Adrenal gland (tissue), 12 donors: ENCODE results near the gene PAEP. TPM values are rescaled to one million over a fixed set of nuclear protein-coding genes. Genes with fewer than 3 reads are reported as not detected.

Experiments used
- DNase-seq, 7 donors: peaks; one replicate each; pipeline ENCODE4 v3.0.0-alpha.2; 2019 to 2020
- H3K27ac ChIP-seq, 5 donors: fragments of 200-600 bp; sonication (generic) in 4 of 5; 1 replicate in 3 of 5; 2 replicates in 2 of 5; pipeline versions ENCODE4 v1.5.1 to v1.8.0; 2016 to 2020; ENCODE audit warnings: mild to moderate bottlenecking in 1 of 5
- H3K27me3 ChIP-seq: fragments of 200-600 bp; 2 replicates; pipeline ENCODE4 v1.8.0; 2021
- H3K36me3 ChIP-seq, 2 donors: fragments of 200-600 bp; replicated peaks in 1 of 2; 1 replicate in 1 of 2; 2 replicates in 1 of 2; pipeline versions ENCODE4 v1.5.1 to v1.8.0; 2018 to 2022
- H3K4me1 ChIP-seq, 2 donors: fragments of 200-600 bp; replicated peaks in 1 of 2; 1 replicate in 1 of 2; 2 replicates in 1 of 2; pipeline versions ENCODE4 v1.5.1 to v1.8.0; 2018 to 2021
- H3K4me3 ChIP-seq, 4 donors: fragments of 200-600 bp; sonication (generic) in 3 of 4; one replicate each; pipeline ENCODE4 v1.5.1; 2016 to 2018
- H3K9me3 ChIP-seq, 3 donors: fragments of 200-600 bp; sonication (generic) in 1 of 3; replicated peaks in 1 of 3; 1 replicate in 2 of 3; 2 replicates in 1 of 3; pipeline versions ENCODE4 v1.5.1 to v1.8.0; 2016 to 2021
- POLR2A ChIP-seq, 2 donors: fragments of 450-650 bp; IDR thresholded peaks; one replicate each; pipeline ENCODE4 v1.6.1; 2017; ENCODE audit warnings: antibody characterized with exemption in 2 of 2, mild to moderate bottlenecking in 2 of 2, moderate library complexity in 1 of 2
- WGBS, 4 donors: extraction: QIAGEN DNeasy Blood & Tissue Kit in 2 of 4; methylation state at CpG; one replicate each; pipeline versions ENCODE4 v1.1.5 to v1.1.7; 2013 to 2017; 5-methylcytosine and 5-hydroxymethylcytosine counted together
- intact Hi-C, 2 donors: fragments of 100-400 bp; cut with DNase I; formaldehyde crosslinking; loops; one replicate each; pipeline versions ENCODE4 v1.14.1 to v1.15.0; 2022 to 2023
- polyA plus RNA-seq, 3 donors: library from polyadenylated mRNA; stranded (reverse); fragments of 200-250 nt in 2 of 3; fragments of 350-450 nt in 1 of 3; fragmentation: Illumina TruSeq in 1 of 3; extraction: RNeasy Lipid Tissue Mini Kit (QIAGEN cat#74804) in 1 of 3; gene quantifications; one replicate each; pipeline ENCODE4 v1.2.3, GENCODE V29; 2013 to 2014
- total RNA-seq, 9 donors: library from RNA; depleted of rRNA in 4 of 9; stranded (reverse); fragments of >200 nt in 4 of 9; fragments of 120-200 nt in 1 of 9; fragmentation: NEBNext Ultra II Directional in 1 of 9; extraction: Animal tissue kit (Norgen Biotek cat#: 25700) in 1 of 9; gene quantifications; one replicate each; pipeline versions ENCODE4 v1.1.0 to v1.2.4, GENCODE V29; 2013 to 2023
- TF ChIP-seq, protein P1 (sequence below), 6 experiments: fragments of 450-650 bp in 4 of 6; fragments of 200-600 bp in 2 of 6; sonication (generic) in 1 of 6; IDR thresholded peaks; 1 replicate in 5 of 6; 2 replicates in 1 of 6; pipeline versions ENCODE4 v1.5.1 to v1.8.0; 2016 to 2021; ENCODE audit warnings: antibody characterized with exemption in 6 of 6, mild to moderate bottlenecking in 2 of 6, moderate library complexity in 1 of 6
- donor health status: healthy with polysubstance abuse.
- donor health status: Bipolar disorder and iron deficiency.
- donor health status: DM: yes; HTN: yes; CAD: no.
- donor health status: DM: no; HTN: no; CAD: no.
- donor health status: DM: no; HTN: no; CAD: no.
- donor health status: DM: yes; HTN: yes; CAD: no.

Gene PAEP
- total and polyA plus RNA-seq, 12 donors = 0.17 TPM; not detected in 11

DNA sequence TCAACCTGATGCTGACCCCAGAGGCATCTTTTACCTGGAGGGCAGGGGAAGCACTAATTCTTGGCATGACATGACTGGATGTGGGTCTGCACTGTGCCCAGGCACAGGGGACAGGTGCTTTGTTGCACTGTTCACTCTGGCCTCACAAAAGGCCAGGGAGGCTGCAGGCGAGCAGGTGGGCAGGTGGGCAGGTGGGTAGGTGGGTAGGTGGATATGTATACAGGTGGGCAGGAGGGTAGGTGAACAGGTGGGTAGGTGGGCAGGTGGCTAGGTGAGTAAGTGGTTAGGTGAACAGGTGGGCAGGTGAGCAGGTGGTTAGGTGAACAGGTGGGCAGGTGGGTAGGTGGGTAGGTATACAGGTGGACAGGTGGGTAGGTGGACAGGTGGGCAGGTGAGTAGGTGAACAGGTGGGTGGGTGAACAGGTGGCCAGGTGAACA is 1.5 kb downstream of the PAEP start:
- no peaks in the 10 kb centered on the region for H3K4me1 ChIP-seq
- H3K36me3 ChIP-seq = no peaks in the 10 kb centered on the region
- no peak for DNase-seq
- intact Hi-C loops = no loop called here
- no peak overlapping the region for H3K4me3 ChIP-seq
- no peak overlapping the region for H3K27ac ChIP-seq
- no peaks in the 10 kb centered on the region for H3K9me3 ChIP-seq
- TF ChIP-seq, protein P1, sequence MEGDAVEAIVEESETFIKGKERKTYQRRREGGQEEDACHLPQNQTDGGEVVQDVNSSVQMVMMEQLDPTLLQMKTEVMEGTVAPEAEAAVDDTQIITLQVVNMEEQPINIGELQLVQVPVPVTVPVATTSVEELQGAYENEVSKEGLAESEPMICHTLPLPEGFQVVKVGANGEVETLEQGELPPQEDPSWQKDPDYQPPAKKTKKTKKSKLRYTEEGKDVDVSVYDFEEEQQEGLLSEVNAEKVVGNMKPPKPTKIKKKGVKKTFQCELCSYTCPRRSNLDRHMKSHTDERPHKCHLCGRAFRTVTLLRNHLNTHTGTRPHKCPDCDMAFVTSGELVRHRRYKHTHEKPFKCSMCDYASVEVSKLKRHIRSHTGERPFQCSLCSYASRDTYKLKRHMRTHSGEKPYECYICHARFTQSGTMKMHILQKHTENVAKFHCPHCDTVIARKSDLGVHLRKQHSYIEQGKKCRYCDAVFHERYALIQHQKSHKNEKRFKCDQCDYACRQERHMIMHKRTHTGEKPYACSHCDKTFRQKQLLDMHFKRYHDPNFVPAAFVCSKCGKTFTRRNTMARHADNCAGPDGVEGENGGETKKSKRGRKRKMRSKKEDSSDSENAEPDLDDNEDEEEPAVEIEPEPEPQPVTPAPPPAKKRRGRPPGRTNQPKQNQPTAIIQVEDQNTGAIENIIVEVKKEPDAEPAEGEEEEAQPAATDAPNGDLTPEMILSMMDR (IDR thresholded peaks at IDR 0.05) = no peak
- no peak for TF ChIP-seq POLR2A (IDR thresholded peaks at IDR 0.05)
- WGBS, 4 donors = 74 to 100% (median 83%) methylated on average over 1 of the region's 1 CpG
- peaks cover 6% of the 10 kb centered on the region for H3K27me3 ChIP-seq

DNA sequence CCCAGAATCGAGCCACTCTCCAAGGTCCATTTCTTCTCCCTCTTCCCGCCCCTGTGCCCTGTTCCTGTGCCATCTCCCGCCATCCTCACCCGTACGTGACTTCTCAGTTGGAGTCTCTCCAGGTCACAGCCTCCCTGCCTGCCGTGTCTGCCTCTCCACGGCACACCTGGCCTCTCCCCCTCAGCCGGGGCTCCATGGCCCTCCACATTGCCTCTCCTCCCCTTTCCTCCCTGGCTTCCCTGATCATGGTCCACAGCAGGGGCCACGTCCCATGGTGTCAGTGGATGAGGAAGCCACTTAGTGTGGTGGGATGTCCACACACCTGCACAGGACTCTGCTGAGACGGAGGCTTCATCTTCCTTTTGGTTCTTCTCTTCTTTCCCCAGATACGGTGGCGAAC is 2.3 kb downstream of the PAEP start:
- no peak for DNase-seq
- TF ChIP-seq, protein P1 (IDR thresholded peaks at IDR 0.05) = no peak
- no peak for TF ChIP-seq POLR2A (IDR thresholded peaks at IDR 0.05)
- Histone ChIP-seq H3K36me3 (no peaks in the 10 kb centered on the region), H3K4me1 (no peaks in the 10 kb centered on the region), H3K27ac (no peak overlapping the region), H3K4me3 (no peak overlapping the region), H3K27me3 (peaks cover 6% of the 10 kb centered on the region), H3K9me3 (no peaks in the 10 kb centered on the region)
- intact Hi-C loops = no loop called here
- 80 to 88% (median 81%) methylated on average over 12 of the region's 12 CpGs for WGBS, 4 donors

DNA sequence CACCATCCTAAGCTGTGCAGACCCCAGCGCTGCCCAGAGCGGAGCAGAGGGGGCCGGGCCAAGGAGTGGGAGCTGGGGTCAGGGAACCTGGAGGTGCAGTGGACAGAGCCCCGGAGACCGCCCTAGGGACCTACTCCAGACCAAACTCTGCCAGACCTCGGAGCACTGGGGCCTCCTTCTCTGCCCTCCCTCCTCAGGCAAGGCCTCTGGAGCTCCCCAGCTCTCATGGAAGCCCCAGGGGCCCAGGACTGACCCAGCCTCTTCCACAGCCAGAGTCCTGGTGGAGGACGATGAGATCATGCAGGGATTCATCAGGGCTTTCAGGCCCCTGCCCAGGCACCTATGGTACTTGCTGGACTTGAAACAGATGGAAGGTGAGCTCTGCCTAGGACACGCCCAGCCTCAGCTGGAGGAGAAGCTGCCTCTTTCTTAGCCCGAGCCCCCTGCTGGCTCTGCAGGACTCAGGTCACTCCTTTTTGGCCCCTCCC is 3.6 kb downstream of the PAEP start:
- WGBS, 4 donors = 76 to 87% (median 80%) methylated on average over 8 to 9 of the region's 9 CpGs
- Histone ChIP-seq H3K4me1 (no peaks in the 10 kb centered on the region), H3K27ac (no peak overlapping the region), H3K4me3 (no peak overlapping the region), H3K36me3 (no peaks in the 10 kb centered on the region), H3K27me3 (peaks cover 6% of the 10 kb centered on the region), H3K9me3 (no peaks in the 10 kb centered on the region)
- TF ChIP-seq POLR2A (IDR thresholded peaks at IDR 0.05) = no peak
- TF ChIP-seq, protein P1 (IDR thresholded peaks at IDR 0.05) = no peak
- intact Hi-C loops = no loop called here
- DNase-seq = no peak

DNA sequence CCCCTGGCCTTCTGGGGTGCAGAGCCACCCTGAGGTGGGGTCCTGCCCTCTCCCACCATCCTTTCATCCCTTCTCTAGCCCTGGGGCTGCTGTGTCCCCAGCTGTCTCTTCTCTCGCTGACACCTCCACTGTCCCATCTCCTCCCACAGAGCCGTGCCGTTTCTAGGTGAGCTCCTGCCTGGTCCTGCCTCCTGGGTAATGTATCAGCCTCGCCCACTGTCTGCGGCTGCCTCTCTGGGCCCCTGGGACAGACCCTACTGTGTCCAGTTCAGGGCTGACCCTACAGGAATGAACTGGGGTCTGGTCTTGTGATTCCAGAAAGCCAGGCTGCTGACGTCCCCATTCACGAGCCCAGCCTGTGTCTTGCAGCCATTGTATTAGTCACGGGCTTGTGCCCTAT is 4.1 kb downstream of the PAEP start:
- intact Hi-C loops = no loop called here

More for the DNA sequence above, 4.1 kb downstream of the PAEP start:
- Histone ChIP-seq H3K4me3 (no peak overlapping the region), H3K4me1 (no peaks in the 10 kb centered on the region), H3K36me3 (no peaks in the 10 kb centered on the region), H3K27ac (no peak overlapping the region), H3K9me3 (no peaks in the 10 kb centered on the region), H3K27me3 (peaks cover 6% of the 10 kb centered on the region)
- no peak for TF ChIP-seq POLR2A (IDR thresholded peaks at IDR 0.05)
- TF ChIP-seq, protein P1 (IDR thresholded peaks at IDR 0.05) = no peak
- WGBS, 4 donors = 70 to 75% (median 72%) methylated on average over 6 to 8 of the region's 8 CpGs
- DNase-seq = no peak
